ENCODE measurements around the gene MATN1.

DNA sequence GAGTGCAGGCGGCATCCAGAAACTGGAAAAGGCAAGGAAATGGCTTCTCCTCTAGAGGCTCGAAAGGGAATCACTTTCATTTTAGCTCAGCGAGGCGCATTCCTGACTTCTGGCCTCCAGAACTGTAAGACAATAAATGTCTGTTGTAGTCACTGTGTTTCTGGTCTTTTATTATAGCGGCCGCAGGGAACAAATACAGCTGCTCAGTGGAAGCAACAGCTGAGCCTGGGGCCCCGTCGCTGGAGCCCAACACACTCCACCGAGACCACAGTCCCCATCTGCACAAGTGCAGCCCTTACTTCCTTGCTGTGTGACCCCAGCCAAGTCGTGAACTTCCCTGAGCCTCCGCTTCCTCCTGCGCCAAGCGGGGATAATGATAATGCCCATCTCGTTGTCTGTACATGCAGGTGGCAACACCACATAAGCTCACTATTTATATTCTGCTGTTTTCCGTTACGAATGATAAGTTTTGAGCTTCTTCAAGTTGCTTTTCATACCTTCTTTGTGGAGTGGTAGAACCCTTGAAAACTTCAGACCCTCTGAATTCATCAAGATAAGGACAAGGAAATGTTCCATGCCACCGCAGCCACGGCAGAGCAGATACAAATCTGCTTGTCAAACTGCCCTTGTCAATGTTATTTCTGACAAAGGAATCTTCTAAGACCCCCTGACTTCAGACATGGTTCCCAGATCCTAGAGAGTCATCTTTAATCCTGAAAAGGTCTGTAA, 37.4 kb upstream of the MATN1 start:
- TF ChIP-seq, protein P1, sequence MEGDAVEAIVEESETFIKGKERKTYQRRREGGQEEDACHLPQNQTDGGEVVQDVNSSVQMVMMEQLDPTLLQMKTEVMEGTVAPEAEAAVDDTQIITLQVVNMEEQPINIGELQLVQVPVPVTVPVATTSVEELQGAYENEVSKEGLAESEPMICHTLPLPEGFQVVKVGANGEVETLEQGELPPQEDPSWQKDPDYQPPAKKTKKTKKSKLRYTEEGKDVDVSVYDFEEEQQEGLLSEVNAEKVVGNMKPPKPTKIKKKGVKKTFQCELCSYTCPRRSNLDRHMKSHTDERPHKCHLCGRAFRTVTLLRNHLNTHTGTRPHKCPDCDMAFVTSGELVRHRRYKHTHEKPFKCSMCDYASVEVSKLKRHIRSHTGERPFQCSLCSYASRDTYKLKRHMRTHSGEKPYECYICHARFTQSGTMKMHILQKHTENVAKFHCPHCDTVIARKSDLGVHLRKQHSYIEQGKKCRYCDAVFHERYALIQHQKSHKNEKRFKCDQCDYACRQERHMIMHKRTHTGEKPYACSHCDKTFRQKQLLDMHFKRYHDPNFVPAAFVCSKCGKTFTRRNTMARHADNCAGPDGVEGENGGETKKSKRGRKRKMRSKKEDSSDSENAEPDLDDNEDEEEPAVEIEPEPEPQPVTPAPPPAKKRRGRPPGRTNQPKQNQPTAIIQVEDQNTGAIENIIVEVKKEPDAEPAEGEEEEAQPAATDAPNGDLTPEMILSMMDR (conservative IDR thresholded peaks at IDR 0.05; ENCODE audit: low read depth, low read length): no peak
- TF ChIP-seq MAZ (IDR thresholded peaks at IDR 0.05; ENCODE audit: borderline replicate concordance, low read depth, low read length) (no peak), POLR2A (IDR thresholded peaks at IDR 0.05; ENCODE audit: low read depth, low read length) (no peak), NFE2L2 (IDR thresholded peaks at IDR 0.05; ENCODE audit: low read depth, low read length) (no peak), RFX5 (IDR thresholded peaks at IDR 0.05; ENCODE audit: low read depth, low read length) (no peak), SMC3 (IDR thresholded peaks at IDR 0.05; ENCODE audit: low read depth, low read length) (no peak), MXI1 (IDR thresholded peaks at IDR 0.05; ENCODE audit: borderline replicate concordance, low read depth, low read length) (no peak), CHD1 (IDR thresholded peaks at IDR 0.05; ENCODE audit: low read depth, low read length) (no peak)
- TF ChIP-seq, protein P2, sequence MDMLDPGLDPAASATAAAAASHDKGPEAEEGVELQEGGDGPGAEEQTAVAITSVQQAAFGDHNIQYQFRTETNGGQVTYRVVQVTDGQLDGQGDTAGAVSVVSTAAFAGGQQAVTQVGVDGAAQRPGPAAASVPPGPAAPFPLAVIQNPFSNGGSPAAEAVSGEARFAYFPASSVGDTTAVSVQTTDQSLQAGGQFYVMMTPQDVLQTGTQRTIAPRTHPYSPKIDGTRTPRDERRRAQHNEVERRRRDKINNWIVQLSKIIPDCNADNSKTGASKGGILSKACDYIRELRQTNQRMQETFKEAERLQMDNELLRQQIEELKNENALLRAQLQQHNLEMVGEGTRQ (IDR thresholded peaks at IDR 0.05; ENCODE audit: low read depth, low read length): no peak

Data from IMR-90 (cell line).